Measurements from ENCODE around the gene UIMC1.
"Not testable (repeated sequence)": the region's sequence is repeated elsewhere in the genome, so short reads cannot be mapped to it uniquely, and the experiment has no call there.

UIMC1 gene

GRCh38 chr5:176881021-176881749 is 125.4 kb downstream of the UIMC1 start:
- no peak for DNase-seq

DNA sequence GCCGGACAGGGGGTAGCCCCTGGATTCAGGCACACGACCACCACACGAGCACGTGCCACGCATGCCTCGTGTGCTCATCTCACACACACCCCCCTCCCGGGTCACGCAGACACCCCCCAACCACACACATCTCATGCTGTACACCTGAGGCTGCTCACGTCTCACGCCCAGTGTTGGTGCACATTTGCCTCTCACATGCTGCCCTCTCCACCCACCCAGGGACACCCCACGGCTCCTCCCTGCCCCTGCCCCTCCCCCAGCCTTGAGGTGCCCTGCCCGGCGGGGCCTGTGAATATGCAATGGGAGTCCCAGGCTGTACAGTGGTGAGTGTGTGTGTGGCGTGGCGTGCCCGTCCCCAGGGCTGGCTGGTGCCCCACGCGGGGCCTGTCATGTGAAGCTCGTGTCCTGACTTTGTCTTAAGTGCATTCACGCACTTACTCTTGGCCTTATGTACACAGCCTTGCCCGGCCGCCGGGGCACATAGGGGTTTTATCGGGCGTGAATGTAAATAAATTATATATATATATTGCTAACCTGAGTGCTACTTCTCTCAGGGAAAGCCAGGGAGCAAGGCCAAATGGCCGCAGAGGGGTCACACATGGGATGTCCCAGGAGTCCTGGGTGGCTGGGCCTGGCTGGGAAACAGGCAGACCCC is 126.1 kb downstream of the UIMC1 start:
- no peak for DNase-seq

- no peak for DNase-seq
These were observed 126.8 kb downstream of the UIMC1 start for GRCh38 chr5:176879663-176880361.

GRCh38 chr5:176878906-176879662 is 127.5 kb downstream of the UIMC1 start:
- DNase-seq = no peak

DNA sequence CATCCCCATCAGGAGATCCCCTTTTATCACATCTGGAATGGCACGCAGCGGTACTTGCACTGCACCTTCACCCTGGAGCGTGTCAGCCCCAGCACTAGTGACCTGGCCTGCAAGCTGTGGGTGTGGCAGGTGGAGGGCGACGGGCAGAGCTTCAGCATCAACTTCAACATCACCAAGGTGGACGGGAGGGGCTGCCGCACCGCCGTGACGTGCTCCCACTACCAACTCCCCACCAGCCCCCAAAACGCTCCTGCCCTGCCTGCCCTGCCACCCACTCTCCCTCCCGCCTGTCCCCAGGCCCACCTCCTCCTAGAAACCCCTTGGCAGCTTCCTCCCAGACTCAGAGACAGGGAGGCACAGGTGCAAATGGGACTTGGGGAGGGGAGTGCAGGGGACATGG is 128.1 kb downstream of the UIMC1 start:
- no peak for DNase-seq

DNA sequence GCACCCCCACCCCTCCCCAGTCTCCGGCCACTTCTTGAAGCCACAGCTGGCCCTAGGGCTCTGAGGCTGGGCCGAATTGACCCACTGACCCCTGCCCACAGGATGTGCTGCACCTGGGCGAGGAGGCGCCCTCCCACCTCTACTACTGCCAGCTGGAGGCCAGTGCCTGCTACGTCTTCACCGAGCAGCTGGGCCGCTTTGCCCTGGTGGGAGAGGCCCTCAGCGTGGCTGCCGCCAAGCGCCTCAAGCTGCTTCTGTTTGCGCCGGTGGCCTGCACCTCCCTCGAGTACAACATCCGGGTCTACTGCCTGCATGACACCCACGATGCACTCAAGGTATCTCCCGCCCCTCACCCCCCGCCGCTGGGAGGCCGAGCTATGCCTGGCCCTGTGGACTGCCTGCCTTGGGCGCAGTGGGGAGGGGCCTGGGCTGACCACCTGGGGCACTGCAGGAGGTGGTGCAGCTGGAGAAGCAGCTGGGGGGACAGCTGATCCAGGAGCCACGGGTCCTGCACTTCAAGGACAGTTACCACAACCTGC is 128.7 kb downstream of the UIMC1 start:
- DNase-seq = no peak

DNA sequence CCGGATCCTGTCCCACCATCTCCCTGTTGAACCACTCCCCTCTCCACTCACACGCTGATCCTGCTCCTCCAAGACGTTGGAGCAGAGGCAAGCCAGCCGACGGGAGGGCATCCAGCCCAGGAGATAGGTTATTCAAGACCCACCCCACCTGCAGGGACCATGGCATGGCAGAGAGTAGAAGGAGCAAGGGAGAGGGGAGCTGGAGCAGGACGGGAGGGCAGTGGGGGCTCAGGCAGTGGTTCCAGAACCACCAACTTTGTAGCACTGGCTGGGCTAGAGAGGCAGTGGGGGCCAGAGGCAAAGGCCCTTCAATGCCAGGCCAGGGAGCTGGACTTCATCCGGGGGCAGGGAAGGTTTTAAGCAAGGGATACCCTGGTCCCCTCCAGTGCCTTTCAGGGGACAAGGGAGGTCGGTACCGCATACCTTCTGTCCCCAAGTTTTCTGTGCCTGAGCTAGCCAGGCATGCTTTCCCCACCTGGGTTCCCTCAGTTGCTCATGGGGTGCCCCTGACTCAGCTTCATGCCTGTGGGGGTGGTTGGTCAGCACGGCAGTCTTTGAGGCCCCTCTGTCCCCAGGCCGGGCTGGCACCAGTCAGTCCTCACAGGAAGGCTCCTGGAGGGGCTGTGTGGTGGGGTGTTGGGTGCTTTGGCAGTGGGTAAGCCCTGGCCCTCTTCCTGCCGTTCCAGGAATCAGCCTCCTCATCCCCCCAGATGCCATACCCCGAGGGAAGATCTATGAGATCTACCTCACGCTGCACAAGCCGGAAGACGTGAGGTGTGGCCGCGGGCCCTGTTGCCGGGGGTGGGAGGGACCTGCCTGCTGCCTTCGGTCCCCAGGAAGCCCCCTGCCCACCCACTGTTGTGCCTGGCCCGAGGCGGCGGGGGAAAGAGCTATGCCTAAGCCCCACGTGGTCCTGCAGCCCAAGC is 129.8 kb downstream of the UIMC1 start:
- no peak for DNase-seq

GRCh38 chr5:176875783-176876505 is 130.6 kb downstream of the UIMC1 start:
- DNase-seq = peak; percentile 1

GRCh38 chr5:176875014-176875550 is 131.5 kb downstream of the UIMC1 start:
- DNase-seq = no peak

DNA sequence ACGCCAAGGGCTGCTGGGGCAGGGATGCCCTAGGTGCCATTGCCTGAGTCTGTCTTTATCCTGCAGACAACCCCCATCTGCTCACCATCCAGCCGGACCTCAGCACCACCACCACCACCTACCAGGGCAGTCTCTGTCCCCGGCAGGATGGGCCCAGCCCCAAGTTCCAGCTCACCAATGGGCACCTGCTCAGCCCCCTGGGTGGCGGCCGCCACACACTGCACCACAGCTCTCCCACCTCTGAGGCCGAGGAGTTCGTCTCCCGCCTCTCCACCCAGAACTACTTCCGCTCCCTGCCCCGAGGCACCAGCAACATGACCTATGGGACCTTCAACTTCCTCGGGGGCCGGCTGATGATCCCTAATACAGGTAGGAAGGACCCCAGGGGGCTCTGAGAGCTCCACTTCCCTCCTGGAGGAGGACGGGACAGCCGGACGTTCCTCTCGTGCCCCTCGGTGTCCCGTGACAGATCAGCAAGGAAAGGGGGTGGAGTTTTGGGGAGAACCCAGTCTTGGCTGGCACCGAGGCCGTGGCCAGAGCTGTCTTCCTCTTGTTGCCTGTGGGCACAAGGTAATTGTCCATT is 132.3 kb downstream of the UIMC1 start:
- DNase-seq = no peak

DNA sequence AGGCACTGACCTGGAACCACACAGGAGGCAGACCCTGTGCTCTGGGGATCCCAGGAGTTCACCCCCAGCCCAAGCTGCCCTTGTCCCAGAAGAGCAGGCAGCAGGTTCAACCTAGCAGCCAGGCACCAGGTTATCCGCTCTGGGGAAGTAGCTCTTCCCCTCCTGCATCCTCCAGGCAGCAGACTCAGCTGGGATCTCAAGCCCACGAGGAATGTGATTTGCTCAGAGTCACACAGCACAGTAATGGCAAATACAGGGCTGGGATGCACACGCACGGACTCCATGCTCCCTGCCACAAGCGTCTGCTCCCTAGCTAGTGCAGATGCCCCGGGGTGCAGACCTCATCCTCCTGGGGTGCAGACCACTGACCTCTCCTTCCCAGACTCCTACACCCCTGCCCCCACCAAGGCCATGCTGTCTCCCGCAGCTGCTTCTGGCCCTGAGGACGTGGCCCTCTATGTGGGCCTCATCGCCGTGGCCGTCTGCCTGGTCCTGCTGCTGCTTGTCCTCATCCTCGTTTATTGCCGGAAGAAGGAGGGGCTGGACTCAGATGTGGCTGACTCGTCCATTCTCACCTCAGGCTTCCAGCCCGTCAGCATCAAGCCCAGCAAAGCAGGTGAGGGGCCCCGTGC is 132.9 kb downstream of the UIMC1 start:
- no peak for DNase-seq

DNA sequence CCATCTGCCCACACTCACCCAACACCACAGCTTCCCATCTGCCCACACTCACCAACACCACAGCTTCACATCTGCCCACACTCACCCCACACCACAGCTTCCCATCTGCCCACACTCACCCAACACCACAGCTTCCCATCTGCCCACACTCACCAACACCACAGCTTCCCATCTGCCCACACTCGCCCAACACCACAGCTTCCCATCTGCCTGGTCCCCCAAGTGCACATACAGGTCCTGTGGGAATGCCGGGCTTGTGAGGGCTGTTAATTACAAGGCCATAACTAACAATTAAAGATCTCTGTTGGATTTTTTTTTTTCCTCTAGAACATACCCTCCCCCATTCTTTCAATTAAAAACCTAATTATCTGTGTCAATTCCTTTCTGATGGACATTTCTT is 133.6 kb downstream of the UIMC1 start:
- peak; percentile 35 for DNase-seq

GRCh38 chr5:176872586-176872985 is 134.0 kb downstream of the UIMC1 start:
- not testable (repeated sequence) for DNase-seq

GRCh38 chr5:176870644-176871043 is 135.9 kb downstream of the UIMC1 start:
- not testable (repeated sequence) for DNase-seq

DNA sequence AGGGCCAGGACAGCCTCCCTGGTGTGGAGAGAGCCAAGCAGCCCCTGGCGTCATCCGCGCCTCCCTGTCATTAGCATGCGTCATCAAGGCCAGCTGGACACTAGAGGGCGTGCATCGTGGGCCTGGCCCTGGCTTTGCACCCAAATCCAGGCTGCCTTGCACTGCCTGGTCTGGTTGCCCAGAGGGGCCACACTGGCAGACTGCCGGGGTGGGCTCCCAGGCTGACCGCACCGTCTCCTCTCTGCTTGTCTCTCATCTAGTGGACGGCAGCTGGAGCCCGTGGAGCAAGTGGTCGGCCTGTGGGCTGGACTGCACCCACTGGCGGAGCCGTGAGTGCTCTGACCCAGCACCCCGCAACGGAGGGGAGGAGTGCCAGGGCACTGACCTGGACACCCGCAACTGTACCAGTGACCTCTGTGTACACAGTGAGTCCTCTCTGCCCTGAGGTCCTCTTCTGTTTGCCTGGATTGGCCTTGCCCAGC is 136.4 kb downstream of the UIMC1 start:
- DNase-seq = no peak

- DNase-seq = no peak
These were observed 137.0 kb downstream of the UIMC1 start for GRCh38 chr5:176869501-176870109.

DNA sequence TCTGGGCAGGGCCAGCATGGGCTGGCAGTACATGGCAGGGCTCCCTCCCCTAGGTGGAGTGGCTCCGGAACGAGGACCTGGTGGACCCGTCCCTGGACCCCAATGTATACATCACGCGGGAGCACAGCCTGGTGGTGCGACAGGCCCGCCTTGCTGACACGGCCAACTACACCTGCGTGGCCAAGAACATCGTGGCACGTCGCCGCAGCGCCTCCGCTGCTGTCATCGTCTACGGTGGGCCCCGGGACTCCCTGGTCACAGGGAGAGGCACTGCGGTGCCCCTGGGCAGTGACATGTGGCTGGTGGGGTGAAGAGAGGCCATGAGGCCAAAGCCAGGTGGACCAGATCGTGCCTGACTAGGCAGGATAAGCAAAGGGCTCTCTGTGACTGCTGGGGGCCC is 137.8 kb downstream of the UIMC1 start:
- DNase-seq = no peak

DNA sequence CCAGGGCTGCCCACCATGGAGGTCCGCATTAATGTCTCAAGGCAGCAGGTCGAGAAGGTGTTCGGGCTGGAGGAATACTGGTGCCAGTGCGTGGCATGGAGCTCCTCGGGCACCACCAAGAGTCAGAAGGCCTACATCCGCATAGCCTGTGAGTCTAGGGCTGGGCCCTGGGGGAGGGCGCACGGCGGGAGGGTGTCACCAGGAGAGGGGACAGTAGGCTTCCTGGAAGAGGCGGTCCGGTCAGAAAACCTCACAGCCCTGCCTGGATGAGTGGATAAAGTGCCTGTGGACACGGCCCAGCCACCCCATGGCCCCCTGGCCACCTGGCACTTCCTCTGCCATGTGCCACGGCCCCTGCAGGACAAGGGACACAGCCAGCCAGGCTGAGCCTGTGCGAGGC is 138.5 kb downstream of the UIMC1 start:
- no peak for DNase-seq

GRCh38 chr5:176866707-176867310 is 139.8 kb downstream of the UIMC1 start:
- no peak for DNase-seq

Measured in NCI-H2171 treated with DMSO at 0.1 percent for 48 hours (cell line).